Trophoblast cell (in vitro differentiated cells and primary cell): Measurements from ENCODE around the gene AKNA.

Source experiments
- DNase-seq, 2 donors: peaks; one replicate each; pipeline ENCODE4 v3.0.0-alpha.2; 2016
- H2AFZ ChIP-seq: 2 replicates; pipeline ENCODE4 v1.6.1; 2013; ENCODE audit warnings: low read length, moderate library complexity, mild to moderate bottlenecking; ENCODE audit not compliant: insufficient read depth, poor library complexity
- H2AK5ac ChIP-seq: 2 replicates; pipeline ENCODE4 v1.6.1; 2013; ENCODE audit warnings: mild to moderate bottlenecking, low read length
- H2BK120ac ChIP-seq: 2 replicates; pipeline ENCODE4 v1.6.1; 2013; ENCODE audit warnings: low read length, mild to moderate bottlenecking, moderate library complexity; ENCODE audit not compliant: insufficient read depth, poor library complexity
- H2BK12ac ChIP-seq: 2 replicates; pipeline ENCODE4 v1.6.1; 2013; ENCODE audit warnings: mild to moderate bottlenecking, low read length, moderate library complexity
- H2BK5ac ChIP-seq: 2 replicates; pipeline ENCODE4 v1.6.1; 2013; ENCODE audit warnings: low read length, low read depth, moderate library complexity, mild to moderate bottlenecking; ENCODE audit not compliant: poor library complexity
- H3K14ac ChIP-seq: 2 replicates; pipeline ENCODE4 v1.6.1; 2013; ENCODE audit warnings: mild to moderate bottlenecking, low read length
- H3K18ac ChIP-seq: 2 replicates; pipeline ENCODE4 v1.6.1; 2013; ENCODE audit warnings: mild to moderate bottlenecking, low read length
- H3K23ac ChIP-seq: 2 replicates; pipeline ENCODE4 v1.6.1; 2013; ENCODE audit warnings: low read length
- H3K27ac ChIP-seq: 2 replicates; pipeline ENCODE4 v1.5.1; 2013; ENCODE audit warnings: low read depth, mild to moderate bottlenecking, inconsistent platforms, low read length, moderate library complexity
- H3K27me3 ChIP-seq: 2 replicates; pipeline ENCODE4 v1.6.1; 2013; ENCODE audit warnings: inconsistent platforms, mild to moderate bottlenecking, low read length, moderate library complexity; ENCODE audit not compliant: insufficient read depth
- H3K36me3 ChIP-seq, 2 experiments: 1 replicate in 1 of 2; 2 replicates in 1 of 2; pipeline ENCODE4 v1.6.1; 2013; ENCODE audit warnings: low read length in 2 of 2, mild to moderate bottlenecking in 2 of 2, moderate library complexity in 1 of 2; ENCODE audit not compliant: insufficient read depth in 2 of 2, control insufficient read depth in 1 of 2
- H3K4ac ChIP-seq: 2 replicates; pipeline ENCODE4 v1.6.1; 2013; ENCODE audit warnings: low read depth, mild to moderate bottlenecking, low read length, moderate library complexity
- H3K4me1 ChIP-seq, 2 experiments: 1 replicate in 1 of 2; 2 replicates in 1 of 2; pipeline ENCODE4 v1.6.1; 2013; ENCODE audit warnings: low read length in 2 of 2, mild to moderate bottlenecking in 2 of 2, moderate library complexity in 1 of 2; ENCODE audit not compliant: insufficient read depth in 2 of 2, control insufficient read depth in 1 of 2
- H3K4me2 ChIP-seq: 2 replicates; pipeline ENCODE4 v1.6.1; 2013; ENCODE audit warnings: inconsistent platforms, mild to moderate bottlenecking, low read length, moderate library complexity
- H3K4me3 ChIP-seq: 2 replicates; pipeline ENCODE4 v1.5.1; 2013; ENCODE audit warnings: mild to moderate bottlenecking, low read depth, low read length, inconsistent platforms
- H3K79me1 ChIP-seq: one replicate; pipeline ENCODE4 v1.6.1; 2013; ENCODE audit warnings: low read length
- H3K79me2 ChIP-seq: 2 replicates; pipeline ENCODE4 v1.6.1; 2013; ENCODE audit warnings: low read length, mild to moderate bottlenecking; ENCODE audit not compliant: control insufficient read depth, insufficient read depth, poor library complexity
- H3K9ac ChIP-seq: 2 replicates; pipeline ENCODE4 v1.6.1; 2013; ENCODE audit warnings: mild to moderate bottlenecking, low read length
- H3K9me3 ChIP-seq: 2 replicates; pipeline ENCODE4 v1.6.1; 2013; ENCODE audit warnings: low read depth, mild to moderate bottlenecking, control low read depth, inconsistent platforms, low read length; ENCODE audit not compliant: insufficient read depth
- H4K12ac ChIP-seq: 2 replicates; pipeline ENCODE4 v1.6.1; 2013; ENCODE audit warnings: low read depth, mild to moderate bottlenecking, low read length, moderate library complexity
- H4K8ac ChIP-seq: 2 replicates; pipeline ENCODE4 v1.6.1; 2013; ENCODE audit warnings: low read depth, mild to moderate bottlenecking, low read length, moderate library complexity
- H4K91ac ChIP-seq: one replicate; pipeline ENCODE4 v1.6.1; 2013; ENCODE audit warnings: low read depth, mild to moderate bottlenecking, low read length, moderate library complexity
- WGBS: extraction: QIAGEN DNeasy Blood & Tissue Kit; methylation state at CpG from one replicate; pipeline ENCODE4 v1.1.7; 2013; ENCODE audit warnings: missing lambda C conversion rate; ENCODE audit not compliant: insufficient read length, insufficient coverage; ENCODE audit errors: extremely low coverage; 5-methylcytosine and 5-hydroxymethylcytosine counted together

Gene AKNA

GRCh38 chr9:114310471-114311450 lies 77.0 kb downstream of the AKNA start:
- Histone ChIP-seq H2BK12ac (no peak overlapping the region), H4K91ac (no peak overlapping the region), H3K79me2 (no peaks in the 10 kb centered on the region)

GRCh38 chr9:114309096-114309495 lies 78.7 kb downstream of the AKNA start:
- Histone ChIP-seq H3K4me1 (no peaks in the 10 kb centered on the region), H3K36me3 (peaks cover 52 to 56% of the 10 kb centered on the region in 2 experiments), H3K23ac (no peak overlapping the region), H3K14ac (no peak overlapping the region), H3K9ac (no peak overlapping the region), H4K8ac (no peak overlapping the region), H2BK120ac (no peak overlapping the region), H3K79me1 (no peaks in the 10 kb centered on the region), H2BK5ac (no peak overlapping the region), H3K9me3 (peaks cover 4% of the 10 kb centered on the region), H2BK12ac (no peak overlapping the region), H3K79me2 (no peaks in the 10 kb centered on the region), H3K18ac (no peak overlapping the region), H3K27ac (no peak overlapping the region), H2AK5ac (no peak overlapping the region), H4K12ac (no peak overlapping the region), H2AFZ (no peak overlapping the region), H3K27me3 (no peaks in the 10 kb centered on the region), H3K4ac (no peak overlapping the region), H3K4me3 (no peak overlapping the region), H3K4me2 (no peak overlapping the region), H4K91ac (no peak overlapping the region)
- WGBS: no CpG with 5 or more reads among the region's 13 CpGs
- DNase-seq: no peak

More at GRCh38 chr9:114310471-114311450, 77.0 kb downstream of the AKNA start:
- H3K79me1 ChIP-seq: no peaks in the 10 kb centered on the region
- no peak overlapping the region for H2AFZ ChIP-seq
- H3K9me3 ChIP-seq: peaks cover 4% of the 10 kb centered on the region
- no peak for DNase-seq
- no peak overlapping the region for H3K23ac ChIP-seq
- H3K14ac ChIP-seq: no peak overlapping the region
- H4K12ac ChIP-seq: no peak overlapping the region
- no peak overlapping the region for H3K4me3 ChIP-seq
- peak overlapping the region; percentile 7 for H3K9ac ChIP-seq
- no peak overlapping the region for H2BK120ac ChIP-seq
- no peak overlapping the region for H3K4ac ChIP-seq
- H2AK5ac ChIP-seq: no peak overlapping the region
- no peak overlapping the region for H3K4me2 ChIP-seq
- H3K36me3 ChIP-seq: peaks cover 42% of the 10 kb centered on the region in 2 experiments
- no CpG with 5 or more reads among the region's 22 CpGs for WGBS
- no peak overlapping the region for H3K27ac ChIP-seq
- no peaks in the 10 kb centered on the region for H3K4me1 ChIP-seq
- H3K27me3 ChIP-seq: no peaks in the 10 kb centered on the region
- H3K18ac ChIP-seq: no peak overlapping the region
- no peak overlapping the region for H2BK5ac ChIP-seq
- H4K8ac ChIP-seq: no peak overlapping the region

GRCh38 chr9:114308361-114308950 lies 79.3 kb downstream of the AKNA start:
- no CpG with 5 or more reads among the region's 13 CpGs for WGBS
- Histone ChIP-seq H2AK5ac (no peak overlapping the region), H3K4me1 (no peaks in the 10 kb centered on the region), H3K18ac (no peak overlapping the region), H2AFZ (no peak overlapping the region), H2BK12ac (no peak overlapping the region), H3K4me2 (no peak overlapping the region), H3K9ac (no peak overlapping the region), H3K14ac (no peak overlapping the region), H3K4me3 (no peak overlapping the region), H3K27me3 (no peaks in the 10 kb centered on the region), H2BK120ac (no peak overlapping the region), H3K27ac (no peak overlapping the region), H3K23ac (no peak overlapping the region), H3K4ac (no peak overlapping the region), H3K79me2 (no peaks in the 10 kb centered on the region), H4K12ac (no peak overlapping the region), H3K79me1 (no peaks in the 10 kb centered on the region), H2BK5ac (no peak overlapping the region), H3K36me3 (peaks cover 52 to 57% of the 10 kb centered on the region in 2 experiments), H4K8ac (no peak overlapping the region), H3K9me3 (peaks cover 4% of the 10 kb centered on the region), H4K91ac (no peak overlapping the region)
- DNase-seq: no peak

- Histone ChIP-seq H4K12ac (no peak overlapping the region), H3K23ac (no peak overlapping the region), H3K9ac (no peak overlapping the region), H4K8ac (no peak overlapping the region), H3K36me3 (peaks cover 52 to 57% of the 10 kb centered on the region in 2 experiments), H3K79me1 (no peaks in the 10 kb centered on the region), H3K4ac (no peak overlapping the region), H2BK5ac (no peak overlapping the region), H2BK120ac (no peak overlapping the region), H4K91ac (no peak overlapping the region), H3K18ac (no peak overlapping the region), H3K27me3 (no peaks in the 10 kb centered on the region), H2BK12ac (no peak overlapping the region), H3K9me3 (peaks cover 4% of the 10 kb centered on the region), H3K4me1 (no peaks in the 10 kb centered on the region), H3K4me2 (no peak overlapping the region), H3K4me3 (no peak overlapping the region), H3K14ac (no peak overlapping the region), H3K27ac (no peak overlapping the region), H2AFZ (no peak overlapping the region), H2AK5ac (no peak overlapping the region), H3K79me2 (no peaks in the 10 kb centered on the region)
- no peak for DNase-seq
- WGBS: no CpG with 5 or more reads among the region's 6 CpGs
Observed at GRCh38 chr9:114307899-114308267, 79.9 kb downstream of the AKNA start.
